Bronchial epithelial cell (primary cell): ENCODE measurements around the gene SULT2B1. TPM values are rescaled to one million over a fixed set of nuclear protein-coding genes. Genes with fewer than 3 reads are reported as not detected.
A peak's percentile ranks its signal among the peaks of the same experiment; 100 is the strongest.

Source experiments
- DNase-seq: peaks from one replicate; pipeline ENCODE4 v3.0.0-alpha.2; 2010; ENCODE audit warnings: low read depth
- FAIRE-seq: peaks from 2 replicates; lab custom pipeline; 2011; peaks lifted over from hg19 to GRCh38; lab: Jason Lieb, UNC
- H3K27me3 ChIP-seq: 2 replicates; pipeline ENCODE4 v1.5.1; 2011; ENCODE audit warnings: low read length; ENCODE audit not compliant: control insufficient read depth, insufficient read depth
- H3K36me3 ChIP-seq: 2 replicates; pipeline ENCODE4 v1.5.1; 2011; ENCODE audit warnings: low read length; ENCODE audit not compliant: control insufficient read depth, insufficient read depth
- H3K4me3 ChIP-seq: 2 replicates; pipeline ENCODE4 v1.5.1; 2011; ENCODE audit warnings: mild to moderate bottlenecking, low read depth, low read length, control low read depth
- CTCF ChIP-seq: IDR thresholded peaks from 2 replicates; pipeline ENCODE4 v1.5.1; 2011; ENCODE audit warnings: mild to moderate bottlenecking, moderate library complexity, low read length, control low read depth, inconsistent platforms; ENCODE audit not compliant: insufficient read depth, severe bottlenecking
- total RNA-seq: library from RNA; depleted of rRNA; stranded (reverse); fragments of >200 nt; gene quantifications from 2 replicates; pipeline ENCODE4 v1.2.1, GENCODE V29; 2014

The SULT2B1 gene
- total RNA-seq, 1 donor from 2014 or later, result 3.4 TPM

- H3K4me3 ChIP-seq, result no peak overlapping the region
- FAIRE-seq (no peak), DNase-seq (no peak)
- TF ChIP-seq CTCF, result no peak
- peaks cover 4% of the 10 kb centered on the region for H3K27me3 ChIP-seq
- no peaks in the 10 kb centered on the region for H3K36me3 ChIP-seq
Measured at GRCh38 chr19:48544856-48545750, 6.9 kb upstream of the SULT2B1 start.

GRCh38 chr19:48547722-48548121 lies 4.2 kb upstream of the SULT2B1 start:
- FAIRE-seq, result no peak
- H3K27me3 ChIP-seq, result peaks cover 3% of the 10 kb centered on the region
- no peak for TF ChIP-seq CTCF

GRCh38 chr19:48548253-48548911 lies 3.6 kb upstream of the SULT2B1 start:
- no peak for TF ChIP-seq CTCF
- Histone ChIP-seq H3K4me3 (no peak overlapping the region), H3K36me3 (no peaks in the 10 kb centered on the region), H3K27me3 (peaks cover 3% of the 10 kb centered on the region)
- FAIRE-seq, result peak; percentile 43
- DNase-seq, result no peak

More at GRCh38 chr19:48547722-48548121, 4.2 kb upstream of the SULT2B1 start:
- H3K4me3 ChIP-seq, result no peak overlapping the region
- no peak for DNase-seq
- H3K36me3 ChIP-seq, result no peaks in the 10 kb centered on the region

GRCh38 chr19:48549380-48549779 lies 2.6 kb upstream of the SULT2B1 start:
- TF ChIP-seq CTCF, result no peak

GRCh38 chr19:48552406-48553322 lies 692 bp downstream of the SULT2B1 start:
- DNase-seq (peak; percentile 52), FAIRE-seq (no peak)
- TF ChIP-seq CTCF, result no peak
- Histone ChIP-seq H3K27me3 (peaks cover 3% of the 10 kb centered on the region), H3K4me3 (peak overlapping the region; percentile 33), H3K36me3 (no peaks in the 10 kb centered on the region)

More at GRCh38 chr19:48549380-48549779, 2.6 kb upstream of the SULT2B1 start:
- DNase-seq, result no peak
- H3K4me3 ChIP-seq, result no peak overlapping the region
- H3K36me3 ChIP-seq, result no peaks in the 10 kb centered on the region
- no peak for FAIRE-seq
- H3K27me3 ChIP-seq, result peaks cover 3% of the 10 kb centered on the region
